GM10266 (cell line): Measurements from ENCODE around the gene SCN11A.

Source experiments
- DNase-seq: peaks from one replicate; pipeline ENCODE4 v3.0.0; 2012; ENCODE audit errors: extremely low spot score
- CTCF ChIP-seq: IDR thresholded peaks from 2 replicates; pipeline ENCODE4 v1.5.1; 2012; ENCODE audit warnings: mild to moderate bottlenecking, low read depth; ENCODE audit not compliant: control insufficient read depth, insufficient read depth; ENCODE audit errors: missing control alignments

SCN11A gene

GRCh38 chr3:39021465-39022285, 30.1 kb downstream of the SCN11A start:
- TF ChIP-seq CTCF = no peak

DNA sequence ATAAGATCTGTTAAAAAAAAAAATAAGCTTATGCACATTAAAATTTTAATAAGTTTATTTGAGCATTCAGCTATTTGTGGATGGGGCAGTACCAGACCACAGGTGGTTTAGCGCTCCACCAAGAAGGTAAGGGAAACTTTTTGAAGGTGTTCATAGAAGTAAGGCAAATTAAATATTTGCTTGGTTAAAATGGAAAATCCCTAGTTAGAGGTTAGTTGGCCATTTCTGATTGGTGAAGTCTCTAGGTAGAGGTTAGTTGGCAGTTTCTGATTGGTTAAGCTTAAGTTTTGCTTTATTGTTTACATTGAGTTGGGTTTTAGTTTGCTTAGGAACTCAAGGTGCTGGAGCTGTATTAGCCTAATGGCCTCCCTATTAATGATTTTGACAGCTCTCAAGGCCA, 30.7 kb downstream of the SCN11A start:
- TF ChIP-seq CTCF = no peak
- DNase-seq = no peak

More at GRCh38 chr3:39021465-39022285, 30.1 kb downstream of the SCN11A start:
- no peak for DNase-seq

GRCh38 chr3:39019299-39019698, 32.4 kb downstream of the SCN11A start:
- no peak for TF ChIP-seq CTCF
- DNase-seq = no peak

DNA sequence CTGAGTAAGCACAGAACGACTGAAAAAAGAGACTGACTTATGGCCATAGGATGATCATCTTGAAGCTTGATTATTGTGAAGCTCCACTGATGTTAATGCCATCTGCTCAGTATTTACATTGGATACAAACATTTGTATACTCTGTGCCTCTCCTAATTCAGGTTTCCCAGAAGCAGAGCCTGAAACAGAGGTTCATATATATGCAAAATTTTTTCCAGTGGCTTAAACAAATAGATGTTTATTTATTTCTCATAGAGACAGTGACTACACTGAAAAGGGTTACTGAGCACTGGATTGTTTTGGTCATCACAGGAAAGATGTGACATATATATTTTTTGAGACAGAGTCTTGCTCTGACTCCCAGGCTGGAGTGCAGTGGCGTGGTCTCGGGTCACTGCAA, 36.3 kb downstream of the SCN11A start:
- TF ChIP-seq CTCF = no peak
- no peak for DNase-seq

DNA sequence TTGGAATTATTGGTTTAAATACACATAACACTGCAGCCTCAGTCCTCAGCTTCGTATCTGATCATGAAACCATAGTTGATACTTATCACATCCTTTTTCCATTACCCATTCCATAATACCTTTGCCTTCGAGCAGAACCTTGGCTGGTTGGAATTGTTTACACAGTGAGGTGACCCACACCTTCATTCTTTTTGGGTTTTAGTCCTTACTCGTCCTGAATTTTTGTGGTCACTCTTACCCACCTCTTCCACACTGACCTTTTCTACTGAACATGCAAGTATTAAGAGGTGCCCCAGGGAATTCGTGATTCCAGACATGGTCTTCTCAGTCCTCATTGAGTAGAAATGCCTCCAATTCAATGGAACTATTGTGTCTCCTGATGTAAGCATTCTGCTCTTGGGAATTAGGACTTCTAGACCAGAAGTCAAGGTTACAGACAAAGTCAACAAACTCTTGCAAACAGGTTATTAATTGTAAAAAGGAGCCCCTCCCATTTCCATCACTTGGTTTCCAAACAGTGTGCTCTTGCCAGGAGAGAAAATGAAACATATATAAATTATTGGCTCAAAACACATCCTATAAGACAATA, 37.7 kb downstream of the SCN11A start:
- no peak for TF ChIP-seq CTCF
- DNase-seq = no peak

DNA sequence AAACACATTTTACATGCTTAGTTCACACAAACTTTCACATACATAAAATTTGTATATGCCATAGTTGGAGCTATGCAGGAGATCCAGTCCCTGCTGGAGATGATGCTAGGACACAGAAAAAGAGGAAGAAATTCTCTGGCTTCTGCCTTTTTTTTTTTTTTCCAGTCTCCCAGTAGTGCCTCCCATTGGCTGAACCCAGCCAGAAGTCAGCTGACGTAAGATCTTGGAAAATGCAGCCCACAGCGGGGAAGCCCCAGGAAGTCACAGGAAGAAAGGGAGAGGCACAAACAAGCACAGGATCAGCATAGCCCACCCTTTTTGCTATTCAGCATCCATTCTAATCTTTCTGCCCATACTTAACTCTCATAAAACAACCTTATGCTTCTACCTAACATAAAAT, 38.5 kb downstream of the SCN11A start:
- no peak for DNase-seq
- no peak for TF ChIP-seq CTCF

GRCh38 chr3:39011191-39011736, 40.5 kb downstream of the SCN11A start:
- TF ChIP-seq CTCF = no peak
- no peak for DNase-seq
